CD4-positive, alpha-beta T cell treated with Interleukin-15 for 1 hour (primary cell): Measurements from ENCODE around the gene PGLYRP2.

ENCODE experiments used
- DNase-seq: peaks from one replicate; pipeline ENCODE4 v3.0.0-alpha.2; 2020

Gene PGLYRP2

DNA sequence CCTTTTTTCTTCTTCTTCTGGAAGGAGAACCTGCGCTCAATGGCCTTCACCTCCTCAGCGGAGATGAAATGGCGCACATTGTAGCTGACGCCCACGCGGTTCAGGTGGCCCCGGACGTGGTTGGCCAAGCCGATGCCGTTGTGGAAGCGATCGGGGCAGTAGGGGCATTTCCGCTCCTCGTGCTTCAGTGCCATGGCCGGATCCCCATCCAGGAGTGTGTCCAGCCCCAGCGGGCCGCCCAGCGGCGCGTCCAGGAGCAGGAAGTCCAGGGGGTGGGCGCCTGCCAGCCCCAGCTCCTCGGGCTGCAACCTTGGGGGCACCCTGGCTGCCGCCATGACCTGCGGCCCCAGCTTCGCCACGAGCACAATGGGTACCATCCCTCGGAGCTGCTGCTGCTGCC is 40.7 kb downstream of the PGLYRP2 start:
- no peak for DNase-seq

DNA sequence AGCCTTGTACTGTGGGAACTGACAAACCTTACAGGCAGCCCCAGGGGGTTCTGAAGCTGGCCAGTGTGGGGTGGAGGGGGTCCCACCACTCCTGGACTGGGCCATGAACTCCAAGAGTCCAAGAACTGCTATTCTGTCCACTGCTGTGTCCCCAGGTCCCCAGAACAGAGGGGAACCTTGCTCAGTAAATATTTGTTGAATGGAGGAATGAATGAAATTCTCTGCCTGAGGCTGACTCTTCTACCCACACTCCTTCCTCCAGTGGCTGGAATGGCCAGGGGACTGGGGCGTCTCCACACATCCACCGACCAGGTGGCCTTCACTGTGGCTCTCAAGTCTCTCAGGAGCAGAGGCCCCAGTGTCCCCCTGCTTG is 41.2 kb downstream of the PGLYRP2 start:
- DNase-seq, result no peak

DNA sequence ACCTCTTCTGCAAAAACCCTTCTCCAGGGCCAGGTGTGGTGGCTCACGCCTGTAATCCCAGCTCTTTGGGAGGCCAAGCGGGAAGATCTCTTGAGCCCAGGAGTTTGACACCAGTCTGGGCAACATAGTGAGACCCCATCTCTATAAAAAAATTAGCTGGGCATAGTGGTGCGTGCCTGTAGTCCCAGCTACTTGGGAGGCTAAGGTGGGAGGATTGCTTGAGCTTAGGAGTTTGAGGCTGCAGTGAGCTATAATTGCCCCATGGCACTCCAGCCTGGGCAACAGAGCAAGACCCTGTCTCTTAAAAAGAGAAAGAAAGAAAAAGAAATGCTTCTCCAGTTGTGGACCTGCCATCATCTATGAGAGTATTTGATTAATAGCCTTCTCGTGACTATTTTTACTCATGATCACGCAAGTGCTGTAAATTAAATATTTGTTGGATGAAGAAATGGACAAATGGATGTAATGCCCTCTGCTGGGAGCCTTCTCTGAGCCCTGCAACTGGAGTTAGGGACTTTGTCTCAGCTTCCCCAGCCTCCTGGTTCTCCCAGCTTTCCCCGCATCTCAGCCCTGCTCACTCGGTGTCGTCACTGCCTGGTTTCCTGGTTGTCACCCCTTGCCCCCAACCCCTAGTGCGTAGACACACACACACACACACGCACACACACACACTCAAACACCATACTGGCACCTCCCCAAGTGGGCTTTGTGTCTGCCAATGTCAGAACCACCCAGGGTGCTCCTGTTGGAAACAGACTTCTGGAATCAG is 41.8 kb downstream of the PGLYRP2 start:
- DNase-seq, result no peak

DNA sequence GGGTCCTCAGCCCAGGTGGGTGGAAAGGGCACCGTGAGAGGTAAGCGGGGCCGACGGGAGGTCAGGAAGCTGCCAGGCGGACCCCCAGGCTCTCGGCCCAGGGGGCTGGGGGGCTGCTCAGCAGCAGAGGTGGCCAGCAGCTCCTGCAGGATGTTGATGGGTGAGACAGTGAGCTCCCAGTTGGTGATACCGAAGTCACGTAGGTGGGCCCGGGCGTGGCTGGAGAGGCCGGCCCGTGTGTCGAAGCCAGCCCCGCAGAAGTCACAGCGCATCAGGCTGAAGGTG is 42.5 kb downstream of the PGLYRP2 start:
- DNase-seq, result no peak

DNA sequence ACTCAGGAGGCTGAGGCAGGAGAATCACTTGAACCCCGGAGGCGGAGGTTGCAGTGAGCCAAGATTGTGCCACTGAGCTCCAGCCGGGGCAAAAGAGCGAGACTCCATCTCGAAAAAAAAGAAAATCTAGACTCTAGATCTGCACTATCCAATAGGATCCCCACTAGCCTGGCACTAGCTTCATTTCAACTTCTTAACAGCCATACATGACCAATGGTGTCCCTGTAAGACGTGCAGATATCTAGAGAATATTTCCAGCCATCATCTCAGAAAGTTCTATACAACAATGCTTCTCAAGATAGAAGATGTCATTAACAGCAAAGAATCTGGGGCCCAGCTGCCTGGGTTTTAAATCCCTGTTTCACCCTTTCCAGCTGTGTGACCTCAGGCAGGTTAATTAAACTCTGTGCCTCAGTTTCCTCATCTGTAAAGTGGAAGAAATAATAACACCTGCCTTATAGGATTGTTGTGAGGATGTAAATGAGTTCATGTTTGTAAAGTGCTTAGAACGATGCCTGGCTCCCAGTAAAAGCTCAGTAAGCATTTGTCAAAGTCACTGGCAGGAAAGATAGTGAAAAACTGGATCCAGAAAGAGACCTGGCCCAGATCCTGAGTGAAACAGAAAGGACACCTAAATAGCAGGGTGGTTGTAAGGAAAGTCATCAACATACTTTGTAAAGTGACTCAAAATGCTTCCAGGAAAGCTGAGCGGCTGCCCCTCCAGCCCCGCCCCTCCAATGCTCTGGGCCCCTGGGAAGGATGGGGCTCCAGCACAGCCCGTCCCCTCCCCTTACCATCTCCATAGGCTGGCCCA is 43.1 kb downstream of the PGLYRP2 start:
- no peak for DNase-seq

DNA sequence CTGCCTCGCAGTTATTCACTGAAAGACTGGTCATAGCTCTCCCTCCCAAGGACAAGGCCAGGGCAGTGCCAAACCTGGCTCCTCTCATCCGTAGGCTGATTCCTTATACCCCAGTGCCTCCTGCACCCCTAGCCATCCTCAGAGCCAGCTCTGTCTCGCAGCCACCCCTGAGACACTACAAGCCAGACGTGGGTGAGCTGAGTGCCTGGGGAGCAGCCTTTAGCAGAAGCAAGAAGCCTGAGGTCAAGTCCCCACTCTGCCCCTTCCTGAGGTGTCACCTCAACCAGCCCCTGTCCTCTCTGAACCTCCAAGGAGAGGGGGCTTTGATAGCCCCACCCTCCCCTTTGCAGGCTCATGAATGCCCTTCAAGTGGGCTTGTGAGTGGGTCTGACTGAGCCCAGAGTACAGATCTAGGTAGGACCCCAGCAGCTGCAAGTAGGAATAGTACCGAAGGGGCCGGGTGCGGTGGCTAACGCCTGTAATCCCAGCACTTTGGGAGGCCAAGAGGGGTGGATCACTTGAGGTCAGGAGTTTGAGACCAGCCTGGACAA is 45.7 kb downstream of the PGLYRP2 start:
- no peak for DNase-seq

DNA sequence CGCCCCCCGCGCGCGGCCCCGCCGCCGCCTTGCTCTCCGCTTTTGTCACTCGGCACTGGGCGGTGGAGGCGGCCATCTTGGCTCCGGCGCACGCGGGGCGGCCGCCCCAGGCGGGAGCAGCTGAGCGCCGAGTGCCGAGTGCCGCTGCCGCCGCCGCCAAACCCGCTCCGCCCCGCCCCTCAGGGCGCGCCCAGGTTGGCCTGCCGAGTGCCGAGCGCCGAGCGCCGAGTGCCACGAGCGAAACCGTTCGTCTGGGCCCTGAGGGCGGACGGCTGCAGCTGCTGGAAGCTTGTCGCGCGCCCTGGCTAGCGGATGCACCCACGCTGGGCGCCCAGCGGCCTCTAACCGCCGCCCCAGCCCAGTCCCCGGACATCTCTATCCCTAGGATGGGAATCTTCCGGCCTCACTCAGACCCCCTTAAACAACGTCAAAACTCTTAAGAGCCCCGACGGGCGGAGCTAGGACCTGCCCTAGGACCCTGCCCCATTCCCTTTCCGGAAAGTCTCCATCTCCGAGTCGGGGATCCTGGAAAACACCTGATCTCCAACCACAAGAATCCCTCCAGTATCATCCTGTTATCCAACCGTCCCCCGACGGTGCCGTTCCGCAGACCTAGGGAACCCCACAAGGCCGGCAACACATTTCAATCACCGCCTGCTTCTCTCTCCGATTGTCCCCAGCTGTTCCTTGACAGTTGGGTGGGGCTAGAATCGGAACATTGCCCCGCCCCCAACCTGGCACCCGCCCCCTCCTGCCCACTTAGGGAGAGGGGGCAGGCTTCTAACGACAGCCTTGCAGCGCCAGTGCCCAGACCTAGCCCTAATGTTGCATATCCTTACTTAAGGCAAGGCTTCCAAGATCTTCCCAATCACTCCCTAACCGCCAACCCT is 46.4 kb downstream of the PGLYRP2 start:
- DNase-seq, result peak; percentile 89

DNA sequence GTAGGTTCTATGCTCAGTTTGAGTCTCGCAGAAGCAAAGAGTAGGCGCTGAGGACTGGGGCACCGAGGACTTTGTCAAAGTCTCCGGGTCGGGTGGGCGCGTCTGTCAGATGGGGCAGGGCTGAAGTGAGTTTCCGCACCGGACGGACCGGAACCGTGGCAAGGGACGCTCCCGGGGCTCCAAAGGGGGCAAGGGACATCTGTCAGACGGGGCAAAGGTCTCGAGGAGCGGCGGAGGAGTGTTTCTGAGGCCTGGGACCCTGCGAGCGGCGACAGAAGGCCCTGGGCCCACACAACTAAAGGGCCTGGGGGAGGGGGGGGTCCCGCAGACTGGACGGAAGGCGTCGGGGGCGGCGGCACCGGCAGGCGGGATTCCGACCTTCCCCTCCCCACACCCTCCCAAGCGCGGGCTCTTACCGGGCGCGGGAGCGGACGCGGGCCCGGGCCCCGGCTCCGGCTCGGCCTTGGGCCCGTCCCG is 47.2 kb downstream of the PGLYRP2 start:
- no peak for DNase-seq

DNA sequence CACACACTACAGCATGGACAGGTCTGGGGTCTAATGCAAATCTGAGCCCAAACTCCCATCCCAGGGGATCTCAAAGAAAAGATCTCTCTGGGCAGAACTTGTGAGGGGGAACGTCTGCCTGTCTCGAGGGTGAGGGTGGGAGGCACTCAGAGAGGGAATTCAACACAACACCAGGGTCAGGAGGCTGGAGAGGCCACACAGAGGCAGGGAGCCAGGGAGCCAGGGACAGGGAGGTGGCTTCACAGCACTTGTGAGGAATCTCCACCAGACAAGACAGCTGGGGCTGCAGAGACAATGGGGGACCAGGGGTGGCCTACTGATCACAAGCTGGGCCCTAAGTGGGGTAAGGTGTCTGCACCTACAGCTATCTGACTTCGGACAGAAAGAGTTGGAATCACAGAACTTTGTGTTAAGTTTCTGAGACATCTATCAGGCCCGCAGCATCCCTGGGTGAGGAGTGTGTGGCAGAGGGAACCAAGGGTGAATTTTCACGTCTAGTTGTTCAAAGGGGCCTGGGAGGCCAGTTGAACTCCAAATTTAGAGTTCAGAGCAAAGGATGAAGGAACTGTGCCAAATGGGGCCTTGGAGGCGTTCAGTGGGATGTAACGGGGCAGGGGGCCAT is 47.8 kb downstream of the PGLYRP2 start:
- no peak for DNase-seq

DNA sequence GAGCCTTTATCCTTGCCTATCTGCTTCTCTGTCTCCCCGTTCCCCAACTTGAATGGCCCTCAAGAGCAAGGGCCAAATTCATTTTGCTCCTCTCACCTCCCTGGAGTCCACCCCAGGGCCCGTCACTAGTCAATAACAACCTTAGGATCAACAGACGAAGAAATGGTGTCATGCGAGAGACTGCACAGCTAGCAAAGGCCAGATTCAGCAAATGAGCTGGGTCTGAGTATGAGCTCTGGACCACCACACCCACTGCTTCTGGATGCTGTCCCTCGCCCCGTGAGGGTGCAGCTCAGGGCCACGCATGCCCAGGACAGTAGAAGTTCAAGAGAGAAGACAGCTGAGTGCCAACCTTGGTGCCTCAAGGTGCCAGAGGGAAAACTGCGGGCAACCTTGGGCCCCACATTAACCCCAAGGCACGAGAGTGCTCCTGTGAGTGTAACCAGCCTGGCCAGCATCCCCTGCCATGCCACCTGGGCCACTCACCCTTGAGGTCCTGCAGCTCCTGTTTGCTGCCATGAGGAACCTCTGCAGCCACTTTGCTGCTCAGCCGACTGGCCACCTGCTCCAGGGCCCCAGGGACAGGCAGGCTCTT is 48.7 kb downstream of the PGLYRP2 start:
- DNase-seq, result no peak

DNA sequence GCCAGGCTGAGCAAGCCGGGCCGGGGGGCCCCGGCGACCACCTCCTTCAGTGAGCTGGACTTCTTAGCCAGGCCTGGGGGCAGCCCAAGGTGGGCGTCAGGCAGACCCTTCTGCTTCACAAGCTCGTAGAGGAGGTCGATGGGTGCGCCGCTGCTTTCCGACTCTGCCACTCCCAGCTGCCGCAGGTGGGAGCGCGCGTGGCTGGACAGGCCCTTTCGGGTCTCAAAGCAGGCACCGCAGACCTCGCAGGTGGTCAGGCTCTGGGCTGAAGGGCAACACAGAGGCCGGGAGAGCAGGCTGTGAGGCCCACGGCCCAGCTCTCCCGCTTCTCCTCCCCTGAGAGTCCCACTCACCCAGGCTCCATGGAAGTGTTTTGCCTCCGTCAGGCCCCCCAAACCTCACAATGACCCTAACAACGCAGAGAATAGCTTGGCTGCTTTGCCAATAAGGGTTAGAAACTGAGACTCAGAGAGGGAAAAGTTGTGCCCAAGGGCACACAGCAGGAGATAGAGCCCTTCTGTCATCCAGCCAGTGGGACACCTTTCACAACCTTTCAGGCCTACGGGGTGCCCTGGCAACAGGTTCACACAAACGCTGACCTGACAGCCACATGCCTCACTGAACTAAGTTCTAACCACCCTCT is 49.4 kb downstream of the PGLYRP2 start:
- no peak for DNase-seq

DNA sequence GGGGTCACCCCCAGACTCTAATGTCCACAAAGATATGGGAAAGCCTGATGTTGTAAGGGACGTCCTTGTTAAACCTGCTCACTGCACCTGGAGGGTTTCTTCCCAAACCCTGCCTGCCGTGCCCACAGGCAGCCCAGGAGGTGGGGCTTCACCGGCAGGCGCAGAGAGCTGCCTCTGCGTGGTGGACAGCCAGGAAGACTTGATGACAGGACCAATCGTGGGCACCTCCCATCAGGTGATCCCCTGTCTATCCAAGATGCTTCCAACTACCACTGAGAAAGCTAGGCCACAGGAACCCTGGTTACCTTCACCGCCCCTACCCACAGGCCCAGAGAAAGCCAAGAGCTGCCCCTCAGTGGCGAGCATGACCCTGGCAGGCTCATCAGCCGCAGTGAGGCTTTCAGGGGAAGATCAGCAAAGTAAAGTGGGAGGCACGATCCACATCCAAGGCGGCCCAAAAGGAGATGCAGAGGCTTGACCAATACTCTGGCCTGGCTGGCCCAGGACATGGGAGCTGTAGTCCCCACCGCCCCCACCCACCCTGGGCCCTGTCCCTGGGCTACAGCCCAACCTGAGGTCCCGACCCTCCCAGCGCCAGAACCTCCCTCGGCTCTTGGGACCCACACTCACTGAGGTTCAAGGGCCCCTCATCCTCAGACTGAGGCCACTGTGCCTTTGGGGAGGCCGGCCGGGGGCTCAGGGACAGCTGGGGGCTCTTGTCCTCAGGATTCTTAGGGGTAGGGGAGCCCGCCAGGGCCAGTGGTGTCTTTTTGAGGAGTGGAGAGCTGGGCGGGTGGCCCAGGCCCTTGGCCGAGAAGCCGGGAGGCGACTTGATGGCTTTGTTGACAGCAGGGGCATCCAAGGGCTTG is 50.1 kb downstream of the PGLYRP2 start:
- DNase-seq, result no peak

DNA sequence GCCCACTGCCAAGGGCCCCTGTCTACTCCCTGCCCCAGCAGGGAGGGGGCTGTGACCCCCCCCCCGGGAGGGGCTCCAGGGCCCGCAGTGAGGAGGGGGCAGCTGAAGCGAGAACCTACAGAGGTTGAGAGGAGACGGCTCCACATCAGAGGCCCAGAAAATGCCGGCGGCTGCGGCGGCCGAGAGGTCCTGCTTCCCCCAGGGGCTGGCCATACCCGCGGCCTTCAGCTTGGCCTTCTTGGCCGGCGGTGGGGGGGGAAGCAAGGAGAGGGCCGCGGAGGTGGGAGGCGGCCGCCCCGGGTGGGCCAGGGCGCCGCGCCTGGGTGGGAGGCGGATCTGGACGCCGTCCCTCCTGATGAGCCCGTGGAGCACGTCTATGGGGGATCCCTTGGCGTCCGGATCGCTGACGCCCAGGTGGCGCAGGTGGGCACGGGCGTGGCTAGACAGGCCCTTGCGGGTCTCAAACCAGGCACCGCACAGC is 51.3 kb downstream of the PGLYRP2 start:
- DNase-seq, result no peak

DNA sequence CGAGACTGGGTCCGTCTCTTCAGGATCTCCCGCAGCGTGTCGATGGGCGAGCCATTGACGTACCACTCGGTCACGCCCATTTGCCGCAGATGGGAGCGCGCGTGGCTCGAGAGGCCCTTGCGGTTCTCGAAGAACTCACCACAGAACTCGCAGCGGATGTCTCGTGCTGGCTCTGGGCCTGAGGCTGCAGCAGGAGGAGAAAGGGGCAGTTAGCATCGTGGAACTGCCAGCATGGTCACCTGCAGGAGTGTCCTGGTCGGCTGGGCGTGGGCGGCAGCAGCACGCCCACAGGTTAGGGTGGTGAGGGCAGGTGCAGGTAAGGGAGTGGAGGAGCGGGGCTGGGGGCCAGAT is 52.0 kb downstream of the PGLYRP2 start:
- no peak for DNase-seq

DNA sequence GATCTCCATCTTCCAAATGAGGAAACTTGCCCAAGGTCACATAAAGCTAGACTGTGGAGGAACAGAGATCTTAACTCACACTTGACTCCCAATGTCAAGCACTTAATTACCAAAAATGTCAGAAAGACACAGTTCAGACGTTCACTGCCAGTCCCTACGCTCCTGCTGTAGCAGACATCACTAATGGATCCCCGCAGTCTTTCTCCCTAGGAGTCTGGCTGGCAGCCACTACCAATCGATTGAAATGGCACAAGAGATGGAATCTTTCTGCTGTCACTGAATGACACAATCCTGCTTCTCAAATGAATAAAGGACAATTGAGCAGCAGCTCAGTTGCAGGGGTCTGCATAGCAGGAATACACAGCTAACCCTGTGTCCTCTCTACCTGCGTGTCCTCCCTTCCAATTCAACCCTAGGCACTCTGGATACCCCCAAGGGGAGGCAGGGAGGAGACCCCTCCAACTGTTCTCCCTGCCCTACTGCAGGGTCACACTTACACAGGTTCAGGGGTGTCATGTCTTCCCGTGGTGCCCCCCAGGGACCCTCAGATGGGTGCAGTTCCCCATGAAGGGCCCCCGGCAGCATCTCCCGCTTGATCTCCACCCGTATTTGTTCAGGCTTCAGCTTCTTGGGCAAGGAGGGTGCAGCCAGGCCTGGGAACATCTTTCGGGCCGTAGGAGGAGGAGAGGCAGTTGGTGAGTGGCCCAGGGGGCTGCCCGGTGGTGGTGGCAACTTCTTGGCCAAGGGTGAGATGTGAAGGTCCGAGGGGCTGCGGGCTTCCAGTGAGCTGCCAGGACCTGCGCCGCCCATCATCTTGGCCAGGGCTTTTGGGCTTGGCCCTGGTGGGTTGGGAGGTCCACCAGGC is 52.6 kb downstream of the PGLYRP2 start:
- no peak for DNase-seq

DNA sequence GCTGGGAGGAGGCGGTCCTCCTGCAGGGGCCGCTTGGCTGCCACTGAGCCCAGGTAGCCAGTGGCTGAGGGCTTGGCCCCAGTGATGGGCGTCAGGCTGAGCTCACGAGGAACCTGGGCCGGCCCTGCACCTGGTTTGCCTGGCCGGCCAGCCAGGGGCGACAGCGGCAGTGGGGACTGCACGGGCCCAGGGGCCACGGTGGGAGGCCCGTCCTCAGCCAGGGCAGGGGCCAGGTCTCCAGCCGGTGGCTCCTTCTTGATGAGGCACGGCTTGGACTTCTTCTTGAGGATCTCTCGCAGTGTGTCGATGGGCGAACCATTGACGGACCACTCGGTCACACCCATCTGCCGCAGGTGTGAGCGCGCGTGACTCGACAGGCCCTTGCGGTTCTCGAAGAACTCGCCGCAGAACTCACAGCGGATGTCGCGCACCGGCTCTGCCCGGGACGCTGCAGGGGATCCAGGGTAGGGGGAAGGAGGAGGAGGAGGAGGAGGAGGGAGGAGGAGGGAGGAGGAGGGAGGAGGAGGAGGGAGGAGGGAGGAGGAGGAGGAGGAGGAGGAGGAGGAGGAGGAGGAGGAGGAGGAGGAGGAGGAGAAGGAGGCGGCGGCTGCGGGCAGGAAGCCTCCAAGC is 53.9 kb downstream of the PGLYRP2 start:
- DNase-seq, result no peak

DNA sequence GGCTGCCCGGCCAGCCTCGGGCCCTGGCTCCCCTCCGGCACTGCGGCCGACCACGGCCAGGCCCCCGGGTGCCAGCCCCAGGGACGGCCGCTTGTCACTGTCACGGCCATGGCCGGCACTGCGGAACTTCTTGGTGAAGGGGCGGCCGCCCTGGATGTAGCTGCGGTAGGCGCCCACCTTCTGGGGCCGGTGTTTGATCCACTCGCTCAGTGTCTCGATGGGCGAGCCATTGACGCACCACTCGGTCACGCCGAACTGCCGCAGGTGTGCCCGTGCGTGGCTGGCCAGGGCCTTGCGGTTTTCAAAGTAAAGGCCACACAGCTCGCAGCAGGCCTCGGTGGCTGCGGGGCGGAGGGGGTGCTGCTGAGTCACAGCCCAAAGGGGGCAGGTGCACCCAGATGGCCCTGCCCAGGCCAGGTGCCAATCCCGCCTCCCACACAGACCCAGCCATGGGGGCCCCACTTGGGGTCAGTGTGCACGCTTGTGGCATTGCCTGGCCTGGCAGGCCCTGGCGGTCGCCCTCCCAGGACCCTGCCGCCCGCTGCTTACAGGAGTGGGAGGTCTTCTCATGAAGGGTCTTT is 54.5 kb downstream of the PGLYRP2 start:
- DNase-seq, result no peak

DNA sequence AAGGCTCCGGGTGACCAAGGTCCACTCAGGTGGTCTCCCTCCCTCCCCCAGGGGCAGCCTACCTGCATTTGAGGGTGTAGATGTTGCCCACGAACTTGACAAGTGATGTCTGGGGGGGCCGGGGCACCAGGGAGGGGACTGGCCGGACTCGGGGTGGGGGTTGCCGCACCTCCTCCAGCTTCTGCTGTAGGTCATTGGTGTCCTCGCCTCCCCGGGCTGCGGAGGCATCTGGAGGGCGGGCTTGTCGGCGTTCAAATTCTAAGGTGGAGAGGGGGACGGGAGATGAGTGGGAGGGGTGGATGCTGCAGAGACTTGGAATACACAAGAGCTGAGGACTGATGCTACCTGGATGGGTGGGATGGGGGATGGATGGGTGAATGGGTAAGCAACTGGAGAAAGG is 55.2 kb downstream of the PGLYRP2 start:
- no peak for DNase-seq

DNA sequence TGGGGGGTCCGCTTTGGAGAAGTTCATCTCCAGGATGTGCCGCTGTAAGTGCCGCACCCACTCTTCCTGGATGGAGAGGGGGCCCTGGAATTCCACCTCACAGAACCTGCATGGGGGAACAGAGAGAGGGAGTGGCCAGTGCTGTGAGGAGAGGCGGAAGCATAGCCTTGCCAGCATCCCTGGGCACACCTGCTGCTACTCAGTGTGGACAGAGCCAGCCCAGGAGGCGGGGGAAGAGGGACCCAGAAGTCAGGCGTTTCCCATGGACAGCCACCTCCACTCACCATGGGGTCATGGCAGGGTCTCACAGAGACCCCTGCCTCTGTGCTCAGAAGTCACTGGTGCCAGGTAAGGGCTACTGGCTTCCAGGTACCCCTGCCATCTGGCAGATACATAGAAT is 56.2 kb downstream of the PGLYRP2 start:
- no peak for DNase-seq
